Measurements from ENCODE around the gene HNRNPCL2. TPM values are rescaled to one million over a fixed set of nuclear protein-coding genes. Genes with fewer than 3 reads are reported as not detected.
"Not testable (repeated sequence)": the region's sequence is repeated elsewhere in the genome, so short reads cannot be mapped to it uniquely, and the experiment has no call there.

The HNRNPCL2 gene
- polyA plus RNA-seq (ENCODE audit: low read depth in 6 of 6) = not detected

GRCh38 chr1:13116754-13117153 is at the start of gene HNRNPCL2:
Gene HNRNPCL2 (minus strand): TSS chr1:13116854. CDS start chr1:13116400, 454 bp downstream.
- not testable (repeated sequence) for H3K4me1 Mint-ChIP-seq; H3K27me3 Mint-ChIP-seq; H3K27ac Mint-ChIP-seq; DNase-seq; ATAC-seq (ENCODE audit: low read depth in 2 of 2); H3K4me3 Mint-ChIP-seq; H3K9me3 Mint-ChIP-seq; H3K36me3 Mint-ChIP-seq

GRCh38 chr1:13165531-13165930 is 48.9 kb upstream of the HNRNPCL2 start, which contains the start of gene HNRNPCL4:
Gene HNRNPCL4 (minus strand): TSS chr1:13165631. CDS start chr1:13165467, 164 bp downstream.
- not testable (repeated sequence) for H3K27me3 Mint-ChIP-seq; DNase-seq; H3K9me3 Mint-ChIP-seq; ATAC-seq (ENCODE audit: low read depth in 2 of 2); H3K4me1 Mint-ChIP-seq; H3K27ac Mint-ChIP-seq; H3K4me3 Mint-ChIP-seq; H3K36me3 Mint-ChIP-seq

- H3K9me3 Mint-ChIP-seq, H3K36me3 Mint-ChIP-seq: not testable (repeated sequence)
Observed at GRCh38 chr1:13155909-13156308, 39.3 kb upstream of the HNRNPCL2 start, which contains the start of gene PRAMEF26. Gene PRAMEF26 (minus strand): TSS chr1:13156009. CDS start chr1:13153095, 2,914 bp downstream.

GRCh38 chr1:13070474-13070873 is 46.2 kb downstream of the HNRNPCL2 start, which contains the start of gene PRAMEF25:
Gene PRAMEF25 (plus strand): TSS chr1:13070774. CDS start chr1:13073694, 2,920 bp downstream.
- not testable (repeated sequence) for H3K36me3 Mint-ChIP-seq; ATAC-seq (ENCODE audit: low read depth in 2 of 2); H3K27ac Mint-ChIP-seq; H3K9me3 Mint-ChIP-seq; H3K27me3 Mint-ChIP-seq; DNase-seq; H3K4me3 Mint-ChIP-seq; H3K4me1 Mint-ChIP-seq

More at GRCh38 chr1:13155909-13156308, 39.3 kb upstream of the HNRNPCL2 start, which contains the start of gene PRAMEF26:
- H3K27me3 Mint-ChIP-seq; ATAC-seq (ENCODE audit: low read depth in 2 of 2); DNase-seq; H3K4me1 Mint-ChIP-seq; H3K27ac Mint-ChIP-seq; H3K4me3 Mint-ChIP-seq: not testable (repeated sequence)

Other genes with a start within 250 kb of the HNRNPCL2 start
- gene PRAMEF4, start 230.7 kb downstream of the HNRNPCL2 start, polyA plus RNA-seq (ENCODE audit: low read depth in 6 of 6) = not detected
- not detected for gene PRAMEF10, start 218.6 kb downstream of the HNRNPCL2 start, polyA plus RNA-seq (ENCODE audit: low read depth in 6 of 6)
- not detected for gene PRAMEF7, start 200.2 kb downstream of the HNRNPCL2 start, polyA plus RNA-seq (ENCODE audit: low read depth in 6 of 6)
- not detected for gene PRAMEF6, start 169.3 kb downstream of the HNRNPCL2 start, polyA plus RNA-seq (ENCODE audit: low read depth in 6 of 6)
- not detected for gene PRAMEF27, start 60.3 kb downstream of the HNRNPCL2 start, polyA plus RNA-seq (ENCODE audit: low read depth in 6 of 6)
- gene HNRNPCL3, start 56.1 kb downstream of the HNRNPCL2 start, polyA plus RNA-seq (ENCODE audit: low read depth in 6 of 6) = not detected
- not detected for gene PRAMEF25, start 46.1 kb downstream of the HNRNPCL2 start, polyA plus RNA-seq (ENCODE audit: low read depth in 6 of 6)
- gene PRAMEF26, start 39.2 kb upstream of the HNRNPCL2 start, polyA plus RNA-seq (ENCODE audit: low read depth in 6 of 6) = not detected
- gene HNRNPCL4, start 48.8 kb upstream of the HNRNPCL2 start, polyA plus RNA-seq (ENCODE audit: low read depth in 6 of 6) = not detected
- not detected for gene PRAMEF9, start 55.0 kb upstream of the HNRNPCL2 start, polyA plus RNA-seq (ENCODE audit: low read depth in 6 of 6)
- gene PRAMEF13, start 84.6 kb upstream of the HNRNPCL2 start, polyA plus RNA-seq (ENCODE audit: low read depth in 6 of 6) = not detected
- gene PRAMEF18, start 109.3 kb upstream of the HNRNPCL2 start, polyA plus RNA-seq (ENCODE audit: low read depth in 6 of 6) = not detected
- not detected for gene PRAMEF5, start 137.3 kb upstream of the HNRNPCL2 start, polyA plus RNA-seq (ENCODE audit: low read depth in 6 of 6)
- not detected for gene PRAMEF8, start 168.3 kb upstream of the HNRNPCL2 start, polyA plus RNA-seq (ENCODE audit: low read depth in 6 of 6)
- not detected for gene PRAMEF33, start 186.7 kb upstream of the HNRNPCL2 start, polyA plus RNA-seq (ENCODE audit: low read depth in 6 of 6)
- gene PRAMEF15, start 198.7 kb upstream of the HNRNPCL2 start, polyA plus RNA-seq (ENCODE audit: low read depth in 6 of 6) = not detected
- gene PRAMEF14, start 230.3 kb upstream of the HNRNPCL2 start, polyA plus RNA-seq (ENCODE audit: low read depth in 6 of 6) = not detected